ENCODE measurements around the gene SNX25. TPM values are rescaled to one million over a fixed set of nuclear protein-coding genes. Genes with fewer than 3 reads are reported as not detected.

Gene SNX25
- total RNA-seq, 1 experiment from 2014 or later: 16.7 TPM

DNA sequence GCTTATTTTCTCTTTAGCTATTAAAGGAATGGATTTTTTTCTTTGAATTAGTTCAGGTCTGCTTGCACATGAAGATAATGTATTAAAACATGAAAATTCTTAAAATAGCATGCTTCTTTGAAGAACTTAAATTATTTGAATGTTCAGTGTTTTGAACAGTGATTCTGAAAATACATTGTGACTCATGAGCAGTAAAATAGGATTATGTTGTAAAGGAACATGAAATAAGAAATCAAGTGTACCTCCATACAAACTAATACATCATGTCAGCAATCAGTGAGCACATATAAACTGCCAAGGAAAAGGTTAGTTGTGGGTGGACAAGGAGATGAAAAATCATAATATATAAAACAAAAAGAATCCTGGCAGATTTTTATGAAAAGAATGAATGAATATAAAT lies 66.1 kb downstream of the SNX25 start:
- Histone ChIP-seq H3K9me3 (ENCODE audit: control insufficient read depth, insufficient read depth, low read depth, low read length) (no peaks in the 10 kb centered on the region), H3K27me3 (ENCODE audit: control insufficient read depth, insufficient read depth, low read length) (no peaks in the 10 kb centered on the region), H3K4me3 (ENCODE audit: low read depth in 2 of 2, low read length in 2 of 2) (no peak overlapping the region), H3K27ac (ENCODE audit: low read length) (no peak overlapping the region), H3K36me3 (ENCODE audit: control insufficient read depth, insufficient read depth, low read length) (no peaks in the 10 kb centered on the region), H3K4me1 (ENCODE audit: control insufficient read depth, insufficient read depth, low read length) (no peaks in the 10 kb centered on the region)
- ATAC-seq (no peak), DNase-seq (ENCODE audit: low read depth, low spot score) (no peak)
- BruUV-seq (replicated peaks): no TSS peak
- intact Hi-C loops (cut with micrococcal nuclease; ENCODE audit: unreplicated experiment) (no loop called here), in situ Hi-C loops (cut with HindIII; ENCODE audit: low pct_unique_long_range_greater_than_20kb, low sequenced_read_pairs) (no loop called here)
- POLR2A ChIA-PET: no interaction called here
- TF ChIP-seq SIN3A (IDR thresholded peaks at IDR 0.05; ENCODE audit: borderline replicate concordance, insufficient read depth, low read depth, low read length) (no peak), POLR2AphosphoS5 (IDR thresholded peaks at IDR 0.05; ENCODE audit: low read depth, low read length) (no peak), TCF7L2 (IDR thresholded peaks at IDR 0.05; ENCODE audit: low read depth, low read length) (no peak)
- TF ChIP-seq, protein P1, sequence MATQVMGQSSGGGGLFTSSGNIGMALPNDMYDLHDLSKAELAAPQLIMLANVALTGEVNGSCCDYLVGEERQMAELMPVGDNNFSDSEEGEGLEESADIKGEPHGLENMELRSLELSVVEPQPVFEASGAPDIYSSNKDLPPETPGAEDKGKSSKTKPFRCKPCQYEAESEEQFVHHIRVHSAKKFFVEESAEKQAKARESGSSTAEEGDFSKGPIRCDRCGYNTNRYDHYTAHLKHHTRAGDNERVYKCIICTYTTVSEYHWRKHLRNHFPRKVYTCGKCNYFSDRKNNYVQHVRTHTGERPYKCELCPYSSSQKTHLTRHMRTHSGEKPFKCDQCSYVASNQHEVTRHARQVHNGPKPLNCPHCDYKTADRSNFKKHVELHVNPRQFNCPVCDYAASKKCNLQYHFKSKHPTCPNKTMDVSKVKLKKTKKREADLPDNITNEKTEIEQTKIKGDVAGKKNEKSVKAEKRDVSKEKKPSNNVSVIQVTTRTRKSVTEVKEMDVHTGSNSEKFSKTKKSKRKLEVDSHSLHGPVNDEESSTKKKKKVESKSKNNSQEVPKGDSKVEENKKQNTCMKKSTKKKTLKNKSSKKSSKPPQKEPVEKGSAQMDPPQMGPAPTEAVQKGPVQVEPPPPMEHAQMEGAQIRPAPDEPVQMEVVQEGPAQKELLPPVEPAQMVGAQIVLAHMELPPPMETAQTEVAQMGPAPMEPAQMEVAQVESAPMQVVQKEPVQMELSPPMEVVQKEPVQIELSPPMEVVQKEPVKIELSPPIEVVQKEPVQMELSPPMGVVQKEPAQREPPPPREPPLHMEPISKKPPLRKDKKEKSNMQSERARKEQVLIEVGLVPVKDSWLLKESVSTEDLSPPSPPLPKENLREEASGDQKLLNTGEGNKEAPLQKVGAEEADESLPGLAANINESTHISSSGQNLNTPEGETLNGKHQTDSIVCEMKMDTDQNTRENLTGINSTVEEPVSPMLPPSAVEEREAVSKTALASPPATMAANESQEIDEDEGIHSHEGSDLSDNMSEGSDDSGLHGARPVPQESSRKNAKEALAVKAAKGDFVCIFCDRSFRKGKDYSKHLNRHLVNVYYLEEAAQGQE (IDR thresholded peaks at IDR 0.05; ENCODE audit: insufficient read depth in 1 of 2, low read depth in 2 of 2, low read length in 1 of 2): no peak
- TF ChIP-seq, protein P2, sequence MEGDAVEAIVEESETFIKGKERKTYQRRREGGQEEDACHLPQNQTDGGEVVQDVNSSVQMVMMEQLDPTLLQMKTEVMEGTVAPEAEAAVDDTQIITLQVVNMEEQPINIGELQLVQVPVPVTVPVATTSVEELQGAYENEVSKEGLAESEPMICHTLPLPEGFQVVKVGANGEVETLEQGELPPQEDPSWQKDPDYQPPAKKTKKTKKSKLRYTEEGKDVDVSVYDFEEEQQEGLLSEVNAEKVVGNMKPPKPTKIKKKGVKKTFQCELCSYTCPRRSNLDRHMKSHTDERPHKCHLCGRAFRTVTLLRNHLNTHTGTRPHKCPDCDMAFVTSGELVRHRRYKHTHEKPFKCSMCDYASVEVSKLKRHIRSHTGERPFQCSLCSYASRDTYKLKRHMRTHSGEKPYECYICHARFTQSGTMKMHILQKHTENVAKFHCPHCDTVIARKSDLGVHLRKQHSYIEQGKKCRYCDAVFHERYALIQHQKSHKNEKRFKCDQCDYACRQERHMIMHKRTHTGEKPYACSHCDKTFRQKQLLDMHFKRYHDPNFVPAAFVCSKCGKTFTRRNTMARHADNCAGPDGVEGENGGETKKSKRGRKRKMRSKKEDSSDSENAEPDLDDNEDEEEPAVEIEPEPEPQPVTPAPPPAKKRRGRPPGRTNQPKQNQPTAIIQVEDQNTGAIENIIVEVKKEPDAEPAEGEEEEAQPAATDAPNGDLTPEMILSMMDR (IDR thresholded peaks at IDR 0.05): no peak
- CTCF ChIA-PET: no interaction called here

DNA sequence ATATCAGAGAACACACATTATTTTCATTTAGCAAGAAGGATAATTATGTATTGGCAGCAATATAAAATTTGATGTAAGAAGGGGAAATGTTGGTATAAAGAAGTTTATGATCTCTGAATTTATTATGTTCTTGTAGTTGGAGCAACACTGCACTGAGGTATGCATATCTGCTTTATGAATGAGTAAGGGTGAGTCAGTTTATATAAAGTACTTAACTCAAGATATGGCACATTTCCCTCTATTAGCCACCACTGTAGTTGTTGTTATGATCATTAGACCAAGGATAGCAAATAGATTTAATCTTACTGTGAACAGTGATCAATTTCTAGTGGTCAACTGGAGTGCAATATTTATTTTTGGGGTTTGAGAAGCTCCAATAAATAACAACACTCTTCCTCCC lies 66.6 kb downstream of the SNX25 start:
- DNase-seq (ENCODE audit: low read depth, low spot score) (no peak), ATAC-seq (no peak)
- TF ChIP-seq SIN3A (IDR thresholded peaks at IDR 0.05; ENCODE audit: borderline replicate concordance, insufficient read depth, low read depth, low read length) (no peak), TCF7L2 (IDR thresholded peaks at IDR 0.05; ENCODE audit: low read depth, low read length) (no peak), POLR2AphosphoS5 (IDR thresholded peaks at IDR 0.05; ENCODE audit: low read depth, low read length) (no peak)
- TF ChIP-seq, protein P1 (IDR thresholded peaks at IDR 0.05; ENCODE audit: insufficient read depth in 1 of 2, low read depth in 2 of 2, low read length in 1 of 2): no peak
- TF ChIP-seq, protein P2 (IDR thresholded peaks at IDR 0.05): no peak
- no peaks in the 10 kb centered on the region for H3K9me3 ChIP-seq (ENCODE audit: control insufficient read depth, insufficient read depth, low read depth, low read length)
- in situ Hi-C loops (cut with HindIII; ENCODE audit: low pct_unique_long_range_greater_than_20kb, low sequenced_read_pairs) (no loop called here), intact Hi-C loops (cut with micrococcal nuclease; ENCODE audit: unreplicated experiment) (no loop called here)
- BruUV-seq (replicated peaks): no TSS peak
- H3K27me3 ChIP-seq (ENCODE audit: control insufficient read depth, insufficient read depth, low read length): no peaks in the 10 kb centered on the region
- no peak overlapping the region for H3K27ac ChIP-seq (ENCODE audit: low read length)
- no peaks in the 10 kb centered on the region for H3K36me3 ChIP-seq (ENCODE audit: control insufficient read depth, insufficient read depth, low read length)
- no peaks in the 10 kb centered on the region for H3K4me1 ChIP-seq (ENCODE audit: control insufficient read depth, insufficient read depth, low read length)
- H3K4me3 ChIP-seq (ENCODE audit: low read depth in 2 of 2, low read length in 2 of 2): no peak overlapping the region
- CTCF ChIA-PET: no interaction called here
- POLR2A ChIA-PET: no interaction called here
